NCI-H2081 treated with DMSO at 0.1 percent for 48 hours (cell line): Measurements from ENCODE around the gene LGALS14.
"Not testable (repeated sequence)": the region's sequence is repeated elsewhere in the genome, so short reads cannot be mapped to it uniquely, and the experiment has no call there.

ENCODE experiments used
- DNase-seq: peaks from one replicate; lab custom pipeline; 2025; lab: John Stamatoyannopoulos, UW

Gene LGALS14, protein sequence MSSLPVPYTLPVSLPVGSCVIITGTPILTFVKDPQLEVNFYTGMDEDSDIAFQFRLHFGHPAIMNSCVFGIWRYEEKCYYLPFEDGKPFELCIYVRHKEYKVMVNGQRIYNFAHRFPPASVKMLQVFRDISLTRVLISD

GRCh38 chr19:39704181-39705044 lies at the start of gene LGALS14:
LGALS14 (plus strand) TSS chr19:39704481; CDS start chr19:39704529, 48 bp downstream.
- no peak for DNase-seq

- DNase-seq, result no peak
Measured at GRCh38 chr19:39655613-39656012, 48.7 kb upstream of the LGALS14 start, which contains the start of gene LGALS16. LGALS16 (plus strand) TSS chr19:39655913; CDS start chr19:39655962, 49 bp downstream.

- no peak for DNase-seq
Measured at GRCh38 chr19:39659791-39660190, 44.5 kb upstream of the LGALS14 start.

- DNase-seq, result no peak
Measured at GRCh38 chr19:39660661-39661060, 43.6 kb upstream of the LGALS14 start.

DNA sequence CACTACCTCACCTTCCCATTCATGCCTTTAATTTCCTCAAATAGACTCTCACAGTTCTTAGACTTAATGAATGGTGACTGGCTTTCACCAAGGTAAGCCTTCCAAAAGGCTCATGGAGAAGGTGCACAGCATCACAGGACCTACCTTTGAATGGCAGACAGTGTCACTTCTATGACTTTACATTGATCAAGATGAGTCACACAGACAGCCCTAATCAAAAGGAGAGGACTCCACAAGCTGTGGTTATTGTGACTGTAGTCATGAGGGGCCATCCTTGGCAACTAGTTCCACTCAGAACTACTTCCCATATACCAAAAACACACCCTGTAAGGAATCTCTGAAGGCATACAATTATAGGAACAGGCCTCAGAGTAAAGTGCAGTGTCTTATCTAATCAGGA lies 42.7 kb upstream of the LGALS14 start:
- DNase-seq, result no peak

GRCh38 chr19:39669860-39670259 lies 34.4 kb upstream of the LGALS14 start:
- DNase-seq, result not testable (repeated sequence)

DNA sequence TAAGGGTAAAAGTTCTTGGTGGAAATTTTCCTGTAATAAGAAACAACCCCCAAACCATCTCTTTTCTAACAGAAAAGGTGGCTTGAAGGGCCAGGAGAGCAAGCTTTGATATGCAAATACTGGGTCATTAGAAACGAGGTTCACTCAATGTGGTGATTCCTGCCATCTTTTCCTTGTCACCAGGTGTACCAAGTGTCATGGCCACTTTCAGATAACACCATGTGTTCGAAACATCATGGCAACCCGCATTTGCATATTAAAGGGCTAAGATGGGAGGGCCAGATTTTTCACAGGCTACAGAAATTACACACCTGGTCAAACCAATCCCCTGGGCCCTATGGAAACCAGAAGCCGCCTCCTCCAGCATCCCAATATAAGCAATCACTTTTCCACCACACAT lies 33.3 kb upstream of the LGALS14 start:
- DNase-seq, result no peak

GRCh38 chr19:39671739-39672363 lies 32.4 kb upstream of the LGALS14 start:
- no peak for DNase-seq

DNA sequence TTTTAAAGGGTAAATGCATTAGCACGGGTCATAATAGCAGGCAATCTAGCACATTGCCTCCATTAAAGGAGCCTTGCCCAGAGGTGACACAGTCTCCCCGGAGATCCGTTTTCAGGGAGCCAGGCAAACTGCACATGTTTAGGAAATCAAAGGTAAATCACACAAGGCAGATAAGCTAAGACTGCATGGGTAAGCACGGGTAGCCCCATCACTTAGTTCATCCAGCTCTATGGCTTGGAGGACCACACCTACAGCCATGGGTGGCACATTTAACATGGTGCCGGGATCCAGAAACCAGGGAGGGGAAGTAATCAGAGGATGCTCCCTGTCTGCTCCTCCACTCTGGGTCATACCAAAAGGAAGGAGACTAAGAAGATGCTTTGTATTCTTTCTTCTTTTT lies 31.8 kb upstream of the LGALS14 start:
- DNase-seq, result no peak

- not testable (repeated sequence) for DNase-seq
Measured at GRCh38 chr19:39673862-39674261, 30.4 kb upstream of the LGALS14 start.

DNA sequence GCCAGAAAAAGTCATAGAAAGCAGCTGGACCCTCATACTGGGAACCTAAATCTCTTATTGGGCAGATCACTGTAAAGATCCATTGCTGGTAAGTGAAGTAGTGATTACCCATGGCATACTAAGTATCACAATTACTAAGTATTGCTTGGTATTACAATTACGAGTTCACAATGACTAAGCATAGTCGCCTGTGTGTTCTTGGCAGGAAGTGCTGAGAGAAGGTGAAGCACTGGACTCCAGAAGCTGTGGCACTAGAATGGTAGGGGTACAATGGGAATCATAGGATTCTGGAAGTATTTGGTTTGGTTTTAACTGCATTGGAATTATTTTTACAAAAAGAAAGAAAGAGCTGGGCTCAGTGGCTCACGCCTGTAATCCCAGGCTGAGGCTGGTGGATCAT lies 28.3 kb upstream of the LGALS14 start:
- DNase-seq, result no peak

GRCh38 chr19:39677961-39678889 lies 26.1 kb upstream of the LGALS14 start:
- no peak for DNase-seq

GRCh38 chr19:39679056-39679790 lies 25.1 kb upstream of the LGALS14 start:
- DNase-seq, result no peak

GRCh38 chr19:39679791-39680168 lies 24.5 kb upstream of the LGALS14 start:
- DNase-seq, result no peak

- no peak for DNase-seq
Measured at GRCh38 chr19:39680593-39680992, 23.7 kb upstream of the LGALS14 start.

- DNase-seq, result no peak
Measured at GRCh38 chr19:39681416-39681815, 22.9 kb upstream of the LGALS14 start.

DNA sequence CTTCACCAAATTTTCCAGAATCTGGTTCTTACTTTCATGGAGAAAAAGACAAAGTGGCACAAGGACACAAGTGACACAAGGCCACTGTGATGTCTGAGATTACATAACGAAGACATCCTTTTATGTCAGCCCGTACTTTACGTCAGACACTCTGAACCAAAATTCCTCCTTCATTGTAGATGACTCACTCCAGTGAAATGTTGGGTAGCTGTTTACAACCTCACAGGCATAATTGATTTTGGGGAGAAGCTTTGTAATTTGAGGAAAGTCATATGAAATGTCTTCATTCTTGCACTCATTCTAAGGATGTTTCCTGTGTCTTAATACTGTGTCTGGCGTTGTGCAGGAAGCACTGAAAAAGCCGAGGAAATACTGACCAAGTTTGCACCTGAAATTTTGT lies 20.0 kb upstream of the LGALS14 start:
- no peak for DNase-seq

GRCh38 chr19:39686739-39687138 lies 17.5 kb upstream of the LGALS14 start:
- DNase-seq, result no peak

DNA sequence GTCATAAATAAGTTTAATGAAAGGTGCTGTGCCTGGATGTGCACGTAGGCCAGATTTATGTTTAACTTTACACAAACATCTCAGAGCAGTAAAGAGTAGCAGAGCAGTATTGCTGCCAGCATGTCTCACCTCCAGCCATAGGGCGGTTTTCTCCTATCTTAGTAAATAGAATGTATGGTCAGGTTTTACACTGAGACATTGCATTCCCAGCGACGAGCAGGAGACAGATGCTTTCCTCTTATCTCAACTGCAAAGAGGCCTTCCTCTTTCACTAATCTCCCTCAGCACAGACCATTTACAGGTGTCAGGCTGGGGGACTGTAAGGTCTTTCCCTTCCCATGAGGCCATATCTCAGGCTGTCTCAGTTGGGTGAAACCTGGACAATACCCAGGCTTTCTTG lies 15.6 kb upstream of the LGALS14 start:
- not testable (repeated sequence) for DNase-seq

GRCh38 chr19:39692166-39692565 lies 12.1 kb upstream of the LGALS14 start:
- no peak for DNase-seq

GRCh38 chr19:39692822-39693221 lies 11.5 kb upstream of the LGALS14 start:
- no peak for DNase-seq
